T-helper 2 cell treated with Interferon-gamma antibody and Interleukin-4, amounts not matched to agents 5 μg/mL and 100 μg/mL, for 36 hours (primary cell): ENCODE results near the gene KLHL29.

ENCODE experiments used
- DNase-seq: peaks from one replicate; pipeline ENCODE4 v3.0.0; 2021; ENCODE audit warnings: low spot score
- H3K27ac Mint-ChIP-seq: one replicate; pipeline ENCODE4 v1.8.0; 2021; ENCODE audit warnings: mild to moderate bottlenecking, mixed read lengths
- H3K27me3 Mint-ChIP-seq: one replicate; pipeline ENCODE4 v1.8.0; 2021; ENCODE audit warnings: low read depth, mixed read lengths
- H3K36me3 Mint-ChIP-seq: one replicate; pipeline ENCODE4 v1.8.0; 2021; ENCODE audit warnings: low read depth, mixed read lengths
- H3K4me1 Mint-ChIP-seq: one replicate; pipeline ENCODE4 v1.8.0; 2021; ENCODE audit warnings: low read depth, mixed read lengths
- H3K4me3 Mint-ChIP-seq: one replicate; pipeline ENCODE4 v1.8.0; 2022; ENCODE audit warnings: mild to moderate bottlenecking, moderate library complexity, mixed read lengths
- H3K9me3 Mint-ChIP-seq: one replicate; pipeline ENCODE4 v1.8.0; 2021; ENCODE audit warnings: mixed read lengths

Gene KLHL29

GRCh38 chr2:23632831-23633395, 247.9 kb downstream of the KLHL29 start:
- Mint-ChIP-seq H3K4me1 (no peaks in the 10 kb centered on the region), H3K27ac (no peak overlapping the region), H3K4me3 (no peak overlapping the region), H3K36me3 (no peaks in the 10 kb centered on the region), H3K9me3 (no peaks in the 10 kb centered on the region), H3K27me3 (no peaks in the 10 kb centered on the region)
- no peak for DNase-seq

- DNase-seq = no peak
- Mint-ChIP-seq H3K36me3 (no peaks in the 10 kb centered on the region), H3K27ac (no peak overlapping the region), H3K9me3 (no peaks in the 10 kb centered on the region), H3K4me1 (no peaks in the 10 kb centered on the region), H3K27me3 (no peaks in the 10 kb centered on the region), H3K4me3 (no peak overlapping the region)
Measured at GRCh38 chr2:23633966-23634365, 249.0 kb downstream of the KLHL29 start.

- Mint-ChIP-seq H3K4me1 (no peaks in the 10 kb centered on the region), H3K27me3 (no peaks in the 10 kb centered on the region), H3K27ac (no peak overlapping the region), H3K36me3 (no peaks in the 10 kb centered on the region), H3K4me3 (no peak overlapping the region), H3K9me3 (no peaks in the 10 kb centered on the region)
- no peak for DNase-seq
Measured at GRCh38 chr2:23635442-23636340, 250.7 kb downstream of the KLHL29 start.

GRCh38 chr2:23636426-23636825, 251.4 kb downstream of the KLHL29 start:
- no peak overlapping the region for H3K27ac Mint-ChIP-seq
- DNase-seq = no peak

GRCh38 chr2:23637011-23637778, 252.2 kb downstream of the KLHL29 start:
- Mint-ChIP-seq H3K4me3 (no peak overlapping the region), H3K9me3 (no peaks in the 10 kb centered on the region), H3K27me3 (no peaks in the 10 kb centered on the region), H3K4me1 (no peaks in the 10 kb centered on the region), H3K27ac (no peak overlapping the region), H3K36me3 (no peaks in the 10 kb centered on the region)
- DNase-seq = no peak

More at GRCh38 chr2:23636426-23636825, 251.4 kb downstream of the KLHL29 start:
- Mint-ChIP-seq H3K27me3 (no peaks in the 10 kb centered on the region), H3K9me3 (no peaks in the 10 kb centered on the region), H3K4me1 (no peaks in the 10 kb centered on the region), H3K4me3 (no peak overlapping the region), H3K36me3 (no peaks in the 10 kb centered on the region)

GRCh38 chr2:23639406-23639982, 254.5 kb downstream of the KLHL29 start:
- no peak for DNase-seq
- Mint-ChIP-seq H3K36me3 (no peaks in the 10 kb centered on the region), H3K27me3 (no peaks in the 10 kb centered on the region), H3K9me3 (no peaks in the 10 kb centered on the region), H3K4me3 (no peak overlapping the region), H3K27ac (no peak overlapping the region), H3K4me1 (no peaks in the 10 kb centered on the region)

- no peak overlapping the region for H3K27ac Mint-ChIP-seq
- H3K36me3 Mint-ChIP-seq = no peaks in the 10 kb centered on the region
- H3K9me3 Mint-ChIP-seq = no peaks in the 10 kb centered on the region
- no peaks in the 10 kb centered on the region for H3K27me3 Mint-ChIP-seq
- no peak for DNase-seq
- no peaks in the 10 kb centered on the region for H3K4me1 Mint-ChIP-seq
- no peak overlapping the region for H3K4me3 Mint-ChIP-seq
Measured at GRCh38 chr2:23640711-23641110, 255.7 kb downstream of the KLHL29 start.

- no peaks in the 10 kb centered on the region for H3K4me1 Mint-ChIP-seq
- H3K27ac Mint-ChIP-seq = no peak overlapping the region
- H3K9me3 Mint-ChIP-seq = no peaks in the 10 kb centered on the region
- H3K36me3 Mint-ChIP-seq = no peaks in the 10 kb centered on the region
- H3K27me3 Mint-ChIP-seq = no peaks in the 10 kb centered on the region
- no peak overlapping the region for H3K4me3 Mint-ChIP-seq
- DNase-seq = no peak
Measured at GRCh38 chr2:23642516-23642915, 257.5 kb downstream of the KLHL29 start.

GRCh38 chr2:23645230-23645808, 260.3 kb downstream of the KLHL29 start:
- H3K4me3 Mint-ChIP-seq = no peak overlapping the region
- no peaks in the 10 kb centered on the region for H3K27me3 Mint-ChIP-seq
- H3K9me3 Mint-ChIP-seq = no peaks in the 10 kb centered on the region
- H3K27ac Mint-ChIP-seq = no peak overlapping the region
- no peaks in the 10 kb centered on the region for H3K36me3 Mint-ChIP-seq
- H3K4me1 Mint-ChIP-seq = no peaks in the 10 kb centered on the region
- no peak for DNase-seq

- no peak for DNase-seq
- no peaks in the 10 kb centered on the region for H3K36me3 Mint-ChIP-seq
- no peaks in the 10 kb centered on the region for H3K27me3 Mint-ChIP-seq
- no peaks in the 10 kb centered on the region for H3K4me1 Mint-ChIP-seq
- no peaks in the 10 kb centered on the region for H3K9me3 Mint-ChIP-seq
- no peak overlapping the region for H3K27ac Mint-ChIP-seq
- no peak overlapping the region for H3K4me3 Mint-ChIP-seq
Measured at GRCh38 chr2:23647563-23647962, 262.6 kb downstream of the KLHL29 start.

- no peaks in the 10 kb centered on the region for H3K4me1 Mint-ChIP-seq
- H3K36me3 Mint-ChIP-seq = no peaks in the 10 kb centered on the region
- no peak overlapping the region for H3K4me3 Mint-ChIP-seq
- no peak overlapping the region for H3K27ac Mint-ChIP-seq
- H3K9me3 Mint-ChIP-seq = no peaks in the 10 kb centered on the region
- no peaks in the 10 kb centered on the region for H3K27me3 Mint-ChIP-seq
- no peak for DNase-seq
Measured at GRCh38 chr2:23649303-23649702, 264.3 kb downstream of the KLHL29 start.

- Mint-ChIP-seq H3K9me3 (no peaks in the 10 kb centered on the region), H3K27me3 (no peaks in the 10 kb centered on the region), H3K4me1 (no peaks in the 10 kb centered on the region), H3K4me3 (no peak overlapping the region), H3K27ac (no peak overlapping the region), H3K36me3 (no peaks in the 10 kb centered on the region)
- no peak for DNase-seq
Measured at GRCh38 chr2:23649819-23650218, 264.8 kb downstream of the KLHL29 start.

GRCh38 chr2:23651187-23652080, 266.5 kb downstream of the KLHL29 start:
- Mint-ChIP-seq H3K27me3 (no peaks in the 10 kb centered on the region), H3K4me1 (no peaks in the 10 kb centered on the region), H3K9me3 (no peaks in the 10 kb centered on the region), H3K27ac (no peak overlapping the region), H3K4me3 (no peak overlapping the region), H3K36me3 (no peaks in the 10 kb centered on the region)
- no peak for DNase-seq
